Type B pancreatic cell (in vitro differentiated cells): ENCODE results near the gene POFUT2. TPM values are rescaled to one million over a fixed set of nuclear protein-coding genes. Genes with fewer than 3 reads are reported as not detected.

Experiments used
- DNase-seq: peaks from one replicate; pipeline ENCODE4 v3.0.0; 2021; ENCODE audit warnings: mixed read lengths; ENCODE audit not compliant: unreplicated experiment; ENCODE audit errors: extremely low spot score
- H3K27ac Mint-ChIP-seq: 2 replicates; pipeline ENCODE4 v1.8.0; 2021; ENCODE audit warnings: mild to moderate bottlenecking, mixed read lengths
- H3K27me3 Mint-ChIP-seq: 2 replicates; pipeline ENCODE4 v1.8.0; 2021; ENCODE audit warnings: mixed read lengths
- H3K36me3 Mint-ChIP-seq: 2 replicates; pipeline ENCODE4 v1.8.0; 2021; ENCODE audit warnings: mixed read lengths
- H3K4me1 Mint-ChIP-seq: one replicate; pipeline ENCODE4 v1.8.0; 2021; ENCODE audit warnings: mixed read lengths; ENCODE audit not compliant: unreplicated experiment
- H3K4me3 Mint-ChIP-seq: 2 replicates; pipeline ENCODE4 v1.8.0; 2021; ENCODE audit warnings: mild to moderate bottlenecking, mixed read lengths
- H3K9me3 Mint-ChIP-seq: 2 replicates; pipeline ENCODE4 v1.8.0; 2021; ENCODE audit warnings: mixed read lengths
- CTCF ChIP-seq: fragments of 200-600 bp; sonication (generic); conservative IDR thresholded peaks from 2 replicates; pipeline ENCODE4 v1.5.0; 2021; ENCODE audit warnings: antibody characterized with exemption, mild to moderate bottlenecking
- total RNA-seq: library from RNA; stranded (reverse); gene quantifications from 2 replicates; pipeline ENCODE4 v1.2.1, GENCODE V29; 2021; ENCODE audit warnings: low replicate concordance

Gene POFUT2
- total RNA-seq, 1 donor from 2014 or later = 52.8 TPM

DNA sequence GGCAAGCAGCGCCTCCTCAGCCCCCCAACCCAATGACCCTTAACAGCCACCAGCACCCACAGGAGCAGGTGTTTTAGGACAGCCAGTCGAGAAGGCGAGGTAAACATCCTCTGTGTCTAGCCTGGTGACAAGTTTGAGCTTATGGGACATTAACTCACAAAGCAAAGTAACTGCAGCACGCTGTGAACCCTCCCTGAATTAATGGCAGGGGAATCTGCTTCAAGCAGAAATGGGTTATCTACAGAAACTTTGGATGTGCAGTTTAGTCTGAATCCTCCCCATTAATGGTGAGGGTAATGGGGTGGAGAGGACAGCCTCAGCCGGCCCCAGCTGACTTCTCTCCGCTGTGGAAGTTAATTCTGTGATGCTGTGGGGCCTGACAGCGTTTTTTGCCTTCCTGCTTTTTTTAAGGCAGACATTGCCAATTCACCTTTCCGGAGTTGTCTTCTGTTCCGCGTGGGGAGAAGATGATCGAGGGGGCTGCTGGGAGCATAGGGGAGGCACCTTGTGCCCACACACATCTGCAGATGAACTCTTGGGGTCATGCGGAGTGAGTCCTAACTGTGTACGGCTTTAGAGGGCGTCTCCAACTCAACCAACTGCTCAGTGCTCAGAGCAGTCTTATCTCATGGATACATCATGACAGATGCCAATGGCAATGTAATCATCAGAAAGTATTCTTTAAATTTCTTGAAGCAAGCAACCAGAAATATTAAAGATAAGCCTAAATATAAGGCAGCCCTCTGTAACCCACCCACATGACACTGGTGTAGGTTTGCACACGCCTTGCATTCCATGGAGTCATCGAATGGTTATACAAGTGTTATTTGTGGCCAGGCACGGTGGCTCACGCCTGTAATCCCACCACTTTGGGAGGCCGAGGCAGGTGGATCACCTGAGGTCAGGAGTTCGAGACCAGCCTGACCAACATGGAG is 41.0 kb downstream of the POFUT2 start:
- Mint-ChIP-seq H3K9me3 (peaks cover 10% of the 10 kb centered on the region), H3K4me1 (peaks cover 10% of the 10 kb centered on the region), H3K4me3 (no peak overlapping the region), H3K27me3 (peaks cover 11% of the 10 kb centered on the region), H3K36me3 (no peaks in the 10 kb centered on the region), H3K27ac (no peak overlapping the region)
- TF ChIP-seq CTCF = no peak
- no peak for DNase-seq

- TF ChIP-seq CTCF = no peak
- Mint-ChIP-seq H3K27me3 (peaks cover 13% of the 10 kb centered on the region), H3K9me3 (peaks cover 10% of the 10 kb centered on the region), H3K36me3 (no peaks in the 10 kb centered on the region), H3K27ac (no peak overlapping the region), H3K4me1 (peaks cover 10% of the 10 kb centered on the region), H3K4me3 (no peak overlapping the region)
- no peak for DNase-seq
Observed at GRCh38 chr21:45244799-45245340, 42.8 kb downstream of the POFUT2 start.

DNA sequence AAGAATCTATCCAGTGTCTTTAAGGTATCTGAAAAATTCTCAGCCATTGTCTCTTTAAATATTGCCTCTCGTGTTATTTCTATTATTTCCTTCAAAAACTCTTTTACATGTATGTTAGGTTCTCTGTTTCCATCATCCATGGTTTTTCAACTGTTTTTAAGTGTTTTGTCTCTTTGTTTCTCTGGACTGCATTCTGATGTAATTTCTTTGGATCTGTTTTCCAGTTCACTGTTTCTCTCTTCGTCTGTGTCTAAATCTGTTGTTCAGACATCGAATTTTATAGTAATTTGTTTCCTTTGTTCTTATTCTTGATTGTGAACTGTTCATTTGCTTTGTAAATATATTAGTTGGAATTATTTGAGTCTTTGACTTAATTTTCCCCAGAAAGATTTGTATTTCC is 44.1 kb downstream of the POFUT2 start:
- H3K27ac Mint-ChIP-seq = no peak overlapping the region
- H3K27me3 Mint-ChIP-seq = peaks cover 9% of the 10 kb centered on the region
- H3K9me3 Mint-ChIP-seq = peaks cover 10% of the 10 kb centered on the region
- no peak overlapping the region for H3K4me3 Mint-ChIP-seq
- H3K36me3 Mint-ChIP-seq = no peaks in the 10 kb centered on the region
- DNase-seq = no peak
- no peak for TF ChIP-seq CTCF
- peaks cover 3% of the 10 kb centered on the region for H3K4me1 Mint-ChIP-seq

DNA sequence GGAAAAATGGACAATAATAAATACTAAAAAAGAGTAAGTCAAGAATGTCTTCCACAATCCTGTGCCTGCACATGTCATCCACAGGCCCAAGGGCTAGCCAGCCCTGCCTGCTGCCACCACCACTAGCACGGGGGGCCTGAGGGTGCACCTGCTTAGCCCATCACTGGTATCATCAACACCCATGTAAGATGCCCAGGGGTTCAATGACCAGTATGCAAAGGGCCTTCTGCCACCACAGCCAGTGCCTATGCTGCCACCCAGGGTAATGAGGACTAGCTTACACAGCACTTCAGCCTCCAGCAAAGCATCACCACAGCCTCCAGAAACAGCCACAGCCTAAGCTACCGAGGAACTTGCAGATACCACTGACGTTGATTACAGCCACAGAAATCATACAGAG is 46.3 kb downstream of the POFUT2 start:
- peaks cover 4% of the 10 kb centered on the region for H3K27me3 Mint-ChIP-seq
- peaks cover 10% of the 10 kb centered on the region for H3K9me3 Mint-ChIP-seq
- H3K4me1 Mint-ChIP-seq = no peaks in the 10 kb centered on the region
- H3K36me3 Mint-ChIP-seq = no peaks in the 10 kb centered on the region
- no peak for TF ChIP-seq CTCF
- no peak overlapping the region for H3K27ac Mint-ChIP-seq
- H3K4me3 Mint-ChIP-seq = no peak overlapping the region
- no peak for DNase-seq

DNA sequence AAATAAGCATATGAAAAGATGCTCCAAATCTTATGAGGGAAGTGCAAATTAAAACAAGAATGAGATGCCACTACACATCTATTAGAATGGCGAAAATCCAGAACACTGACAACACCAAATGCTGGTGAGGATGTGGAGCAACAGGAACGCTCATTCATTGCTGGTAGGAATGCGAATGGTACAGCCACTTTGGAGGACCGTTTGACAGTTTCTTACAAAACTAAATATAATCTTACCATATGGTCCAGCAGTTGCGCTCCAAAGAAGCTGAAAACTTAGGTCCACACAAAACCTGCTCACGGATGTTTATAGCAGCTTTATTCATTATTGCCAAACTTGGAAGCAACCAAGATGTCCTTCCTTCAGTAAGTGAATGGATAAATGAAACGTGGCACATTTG is 50.3 kb downstream of the POFUT2 start:
- DNase-seq = no peak
- no peaks in the 10 kb centered on the region for H3K9me3 Mint-ChIP-seq
- no peak for TF ChIP-seq CTCF
- no peaks in the 10 kb centered on the region for H3K36me3 Mint-ChIP-seq
- H3K4me3 Mint-ChIP-seq = no peak overlapping the region
- H3K27me3 Mint-ChIP-seq = peaks cover 7% of the 10 kb centered on the region
- no peaks in the 10 kb centered on the region for H3K4me1 Mint-ChIP-seq
- H3K27ac Mint-ChIP-seq = no peak overlapping the region
